OCI-LY7 (cell line): ENCODE results near the gene SULF2. TPM values are rescaled to one million over a fixed set of nuclear protein-coding genes. Genes with fewer than 3 reads are reported as not detected.

ENCODE experiments used
- BruUV-seq: library from RNA; stranded (reverse); fragments of 400-500 nt; replicated peaks from 2 replicates; lab custom pipeline; 2021; lab: Mats Ljungman, UMichigan
- CTCF ChIA-PET: fragments of 300-600 bp; sonication (Branson Sonifier 250); formaldehyde crosslinking; loops from one replicate; lab custom pipeline; 2022; ENCODE audit warnings: antibody characterized with exemption; ENCODE audit not compliant: unreplicated experiment; lab: Charles Lee
- POLR2A ChIA-PET: fragments of 300-600 bp; sonication (Branson Sonifier 250); formaldehyde crosslinking; loops from one replicate; lab custom pipeline; 2022; ENCODE audit warnings: antibody characterized with exemption; lab: Charles Lee
- DNase-seq: peaks from one replicate; pipeline ENCODE4 v3.0.0-alpha.2; 2015; ENCODE audit warnings: low spot score
- H2AFZ ChIP-seq: fragments of 200-600 bp; sonication (generic), shearing (Covaris generic); 2 replicates; pipeline ENCODE4 v1.6.1; 2014; ENCODE audit warnings: mild to moderate bottlenecking, antibody characterized with exemption, low read length, moderate library complexity
- H3K27ac ChIP-seq: fragments of 200-600 bp; sonication (generic); 2 replicates; pipeline ENCODE4 v1.5.1; 2014; ENCODE audit warnings: mixed run types, low read depth, mild to moderate bottlenecking, moderate library complexity, low read length, inconsistent platforms; ENCODE audit not compliant: poor library complexity, severe bottlenecking
- H3K36me3 ChIP-seq: fragments of 200-600 bp; sonication (generic); 2 replicates; pipeline ENCODE4 v1.6.1; 2014; ENCODE audit warnings: mild to moderate bottlenecking, antibody characterized with exemption, low read length, moderate library complexity, mixed read lengths; ENCODE audit not compliant: insufficient read depth
- H3K4me1 ChIP-seq: fragments of 200-600 bp; sonication (generic); 2 replicates; pipeline ENCODE4 v1.5.1; 2014; ENCODE audit warnings: mild to moderate bottlenecking, low read length; ENCODE audit not compliant: insufficient read depth, poor library complexity, severe bottlenecking
- H3K4me2 ChIP-seq: fragments of 200-600 bp; sonication (generic); 2 replicates; pipeline ENCODE4 v1.6.1; 2014; ENCODE audit warnings: mild to moderate bottlenecking, low read length
- H3K4me3 ChIP-seq: fragments of 200-600 bp; sonication (generic); 2 replicates; pipeline ENCODE4 v1.5.1; 2014; ENCODE audit warnings: mild to moderate bottlenecking, low read depth, low read length; ENCODE audit not compliant: poor library complexity, severe bottlenecking
- H3K79me2 ChIP-seq: fragments of 200-600 bp; sonication (generic); 2 replicates; pipeline ENCODE4 v1.6.1; 2016; ENCODE audit warnings: low read depth, mild to moderate bottlenecking, low read length, moderate library complexity, mixed read lengths; ENCODE audit not compliant: insufficient read depth
- H3K9me2 ChIP-seq: fragments of 200-600 bp; sonication (generic); 2 replicates; pipeline ENCODE4 v1.6.1; 2016; ENCODE audit warnings: mild to moderate bottlenecking, low read length, mixed read lengths; ENCODE audit not compliant: insufficient read depth
- H3K9me3 ChIP-seq: fragments of 200-600 bp; sonication (generic); 2 replicates; pipeline ENCODE4 v1.6.1; 2014; ENCODE audit warnings: mild to moderate bottlenecking, mixed run types, low read length, mixed read lengths
- H4K20me1 ChIP-seq: fragments of 200-600 bp; sonication (generic); 2 replicates; pipeline ENCODE4 v1.6.1; 2014; ENCODE audit warnings: mild to moderate bottlenecking, antibody characterized with exemption, low read length, moderate library complexity, mixed read lengths; ENCODE audit not compliant: insufficient read depth
- EZH2phosphoT487 ChIP-seq: fragments of 200-600 bp; sonication (generic); IDR thresholded peaks from 2 replicates; pipeline ENCODE4 v1.6.1; 2018; ENCODE audit warnings: low read depth, borderline replicate concordance, mild to moderate bottlenecking, mixed run types, antibody characterized with exemption, low read length, moderate library complexity, mixed read lengths
- intact Hi-C: fragments of 100-400 bp; cut with micrococcal nuclease; formaldehyde crosslinking; loops from one replicate; pipeline ENCODE4 v1.10.0; 2022; ENCODE audit not compliant: unreplicated experiment
- total RNA-seq, 2 experiments: library from RNA; depleted of rRNA in 1 of 2; stranded (reverse); fragments of >200 nt in 1 of 2; shearing (Covaris generic) in 1 of 2; gene quantifications; 2 replicates each; pipeline ENCODE4 v1.2.3, GENCODE V29; 2014 to 2022
- TF ChIP-seq, protein P1 (sequence below): fragments of 200-600 bp; sonication (generic); conservative IDR thresholded peaks from 2 replicates; pipeline ENCODE4 v1.5.1; 2014; ENCODE audit warnings: mild to moderate bottlenecking, antibody characterized with exemption, low read length, moderate library complexity, mixed read lengths

The SULF2 gene
- total RNA-seq, 2 experiments from 2014 or later = 0.03 to 0.51 TPM

DNA sequence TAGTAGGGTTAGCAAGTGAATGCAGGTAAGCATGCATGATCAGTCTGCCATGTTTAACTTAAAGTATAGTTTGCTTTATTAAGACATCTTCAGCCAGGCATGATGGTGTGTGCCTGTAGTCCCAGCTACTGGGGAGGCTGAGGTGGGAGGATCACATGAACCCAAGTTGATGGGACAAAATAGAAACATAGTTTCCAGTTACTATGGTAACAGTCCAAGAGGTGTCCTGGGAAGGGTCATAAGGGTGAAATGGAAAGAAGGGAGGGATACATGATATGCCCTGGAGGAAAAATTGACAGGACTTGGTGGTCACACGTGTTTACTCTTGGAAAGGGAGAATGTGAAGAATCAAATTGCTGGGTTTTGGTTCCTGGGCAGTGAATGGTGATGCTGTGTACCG, 139.6 kb downstream of the SULF2 start:
- no peak for DNase-seq
- H3K27ac ChIP-seq = no peak overlapping the region
- no peaks in the 10 kb centered on the region for H3K4me1 ChIP-seq
- no peak overlapping the region for H3K4me2 ChIP-seq
- H3K79me2 ChIP-seq = no peaks in the 10 kb centered on the region
- no peaks in the 10 kb centered on the region for H3K9me2 ChIP-seq
- no peak overlapping the region for H2AFZ ChIP-seq
- no peaks in the 10 kb centered on the region; the same call in 1 of the 2 replicates for H4K20me1 ChIP-seq
- no peaks in the 10 kb centered on the region for H3K9me3 ChIP-seq
- peaks cover 96% of the 10 kb centered on the region for H3K36me3 ChIP-seq
- H3K4me3 ChIP-seq = no peak overlapping the region
- ChIA-PET CTCF (no interaction called here), POLR2A (no interaction called here)
- TF ChIP-seq EZH2phosphoT487 = no peak
- BruUV-seq = no TSS peak
- intact Hi-C loops = no loop called here

DNA sequence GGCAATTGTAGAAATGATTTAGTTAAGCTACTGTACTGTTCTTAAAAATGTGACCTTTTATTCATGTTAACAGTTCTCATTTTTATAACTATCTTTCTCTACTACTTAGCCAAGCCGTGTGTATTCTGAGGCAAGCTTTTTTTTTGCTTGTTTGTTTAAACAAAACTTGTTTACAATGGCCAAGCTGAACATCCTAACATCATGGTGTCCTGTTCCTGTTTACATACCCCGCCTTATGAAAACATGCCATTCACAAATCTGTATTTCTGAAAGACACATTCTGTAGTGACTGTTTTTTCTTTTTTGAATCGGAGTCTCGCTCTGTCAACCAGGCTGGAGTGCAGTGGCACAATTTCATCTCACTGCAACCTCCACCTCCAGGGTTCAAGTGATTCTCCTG, 142.7 kb downstream of the SULF2 start:
- H3K36me3 ChIP-seq = peaks cover 95% of the 10 kb centered on the region
- TF ChIP-seq, protein P1, sequence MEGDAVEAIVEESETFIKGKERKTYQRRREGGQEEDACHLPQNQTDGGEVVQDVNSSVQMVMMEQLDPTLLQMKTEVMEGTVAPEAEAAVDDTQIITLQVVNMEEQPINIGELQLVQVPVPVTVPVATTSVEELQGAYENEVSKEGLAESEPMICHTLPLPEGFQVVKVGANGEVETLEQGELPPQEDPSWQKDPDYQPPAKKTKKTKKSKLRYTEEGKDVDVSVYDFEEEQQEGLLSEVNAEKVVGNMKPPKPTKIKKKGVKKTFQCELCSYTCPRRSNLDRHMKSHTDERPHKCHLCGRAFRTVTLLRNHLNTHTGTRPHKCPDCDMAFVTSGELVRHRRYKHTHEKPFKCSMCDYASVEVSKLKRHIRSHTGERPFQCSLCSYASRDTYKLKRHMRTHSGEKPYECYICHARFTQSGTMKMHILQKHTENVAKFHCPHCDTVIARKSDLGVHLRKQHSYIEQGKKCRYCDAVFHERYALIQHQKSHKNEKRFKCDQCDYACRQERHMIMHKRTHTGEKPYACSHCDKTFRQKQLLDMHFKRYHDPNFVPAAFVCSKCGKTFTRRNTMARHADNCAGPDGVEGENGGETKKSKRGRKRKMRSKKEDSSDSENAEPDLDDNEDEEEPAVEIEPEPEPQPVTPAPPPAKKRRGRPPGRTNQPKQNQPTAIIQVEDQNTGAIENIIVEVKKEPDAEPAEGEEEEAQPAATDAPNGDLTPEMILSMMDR = no peak
- TF ChIP-seq EZH2phosphoT487 = no peak
- no peaks in the 10 kb centered on the region for H3K9me2 ChIP-seq
- no peak for DNase-seq
- BruUV-seq = no TSS peak
- H3K4me1 ChIP-seq = no peaks in the 10 kb centered on the region
- no peaks in the 10 kb centered on the region for H3K79me2 ChIP-seq
- no peak overlapping the region for H3K4me2 ChIP-seq
- H2AFZ ChIP-seq = no peak overlapping the region
- intact Hi-C loops = no loop called here
- POLR2A ChIA-PET = no interaction called here
- H3K9me3 ChIP-seq = no peaks in the 10 kb centered on the region
- H3K27ac ChIP-seq = no peak overlapping the region
- no peak overlapping the region for H3K4me3 ChIP-seq
- no peaks in the 10 kb centered on the region for H4K20me1 ChIP-seq
- CTCF ChIA-PET = no interaction called here

DNA sequence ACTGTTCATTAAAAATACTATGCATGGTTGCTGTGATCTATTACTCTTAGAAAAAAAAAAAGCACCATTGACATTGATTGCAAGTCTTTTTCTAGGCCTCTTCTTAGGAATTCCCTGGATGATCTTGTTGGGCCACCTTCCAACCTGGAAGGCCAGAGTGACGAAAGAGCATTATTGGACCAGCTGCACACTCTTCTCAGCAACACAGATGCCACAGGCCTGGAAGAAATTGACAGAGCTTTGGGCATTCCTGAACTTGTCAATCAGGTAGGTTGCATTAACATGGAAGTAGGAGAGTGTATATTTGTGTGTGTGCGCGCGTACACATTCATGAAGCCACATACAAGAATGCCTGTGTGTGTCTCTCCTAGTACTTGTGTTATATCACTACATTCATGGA, 143.2 kb downstream of the SULF2 start:
- H2AFZ ChIP-seq = no peak overlapping the region
- no peak overlapping the region for H3K4me3 ChIP-seq
- no peak overlapping the region for H3K27ac ChIP-seq
- no peaks in the 10 kb centered on the region for H3K9me2 ChIP-seq
- no TSS peak for BruUV-seq
- H3K36me3 ChIP-seq = peaks cover 95% of the 10 kb centered on the region
- no peaks in the 10 kb centered on the region for H3K9me3 ChIP-seq
- no peaks in the 10 kb centered on the region for H3K79me2 ChIP-seq
- CTCF ChIA-PET = no interaction called here
- POLR2A ChIA-PET = no interaction called here
- TF ChIP-seq, protein P1 = no peak
- no peak for TF ChIP-seq EZH2phosphoT487
- H3K4me2 ChIP-seq = no peak overlapping the region
- intact Hi-C loops = no loop called here
- H4K20me1 ChIP-seq = no peaks in the 10 kb centered on the region
- no peak for DNase-seq
- H3K4me1 ChIP-seq = no peaks in the 10 kb centered on the region
